Stimulated activated naive CD8-positive, alpha-beta T cell treated with anti-CD3 and anti-CD28 coated beads, Interleukin-15, Interleukin-2, amounts not matched to agents 100 ng/mL and 50 ng/mL, for 24 hours (primary cell): ENCODE measurements around the gene ASTN2.

ENCODE experiments used
- H3K27ac Mint-ChIP-seq: one replicate; pipeline ENCODE4 v1.8.0; 2021; ENCODE audit warnings: mild to moderate bottlenecking, mixed read lengths
- H3K27me3 Mint-ChIP-seq: one replicate; pipeline ENCODE4 v1.8.0; 2021; ENCODE audit warnings: mixed read lengths
- H3K36me3 Mint-ChIP-seq: one replicate; pipeline ENCODE4 v1.8.0; 2021; ENCODE audit warnings: low read depth, mixed read lengths
- H3K4me1 Mint-ChIP-seq: one replicate; pipeline ENCODE4 v1.8.0; 2021; ENCODE audit warnings: low read depth, mixed read lengths
- H3K4me3 Mint-ChIP-seq: one replicate; pipeline ENCODE4 v1.8.0; 2021; ENCODE audit warnings: mild to moderate bottlenecking, mixed read lengths
- H3K9me3 Mint-ChIP-seq: one replicate; pipeline ENCODE4 v1.8.0; 2021; ENCODE audit warnings: mixed read lengths

Gene ASTN2

GRCh38 chr9:117405950-117406705 lies 8.7 kb downstream of the ASTN2 start:
- peaks cover 14% of the 10 kb centered on the region for H3K27me3 Mint-ChIP-seq
- no peak overlapping the region for H3K27ac Mint-ChIP-seq
- H3K36me3 Mint-ChIP-seq: no peaks in the 10 kb centered on the region
- H3K4me3 Mint-ChIP-seq: no peak overlapping the region
- no peaks in the 10 kb centered on the region for H3K4me1 Mint-ChIP-seq
- H3K9me3 Mint-ChIP-seq: peaks cover 4% of the 10 kb centered on the region

- peaks cover 7% of the 10 kb centered on the region for H3K27me3 Mint-ChIP-seq
- no peaks in the 10 kb centered on the region for H3K9me3 Mint-ChIP-seq
Observed at GRCh38 chr9:117403848-117404247, 11.0 kb downstream of the ASTN2 start.

GRCh38 chr9:117403403-117403811 lies 11.4 kb downstream of the ASTN2 start:
- H3K4me3 Mint-ChIP-seq: no peak overlapping the region
- no peak overlapping the region for H3K27ac Mint-ChIP-seq
- H3K27me3 Mint-ChIP-seq: peaks cover 7% of the 10 kb centered on the region
- no peaks in the 10 kb centered on the region for H3K36me3 Mint-ChIP-seq
- H3K9me3 Mint-ChIP-seq: no peaks in the 10 kb centered on the region
- H3K4me1 Mint-ChIP-seq: no peaks in the 10 kb centered on the region

More at GRCh38 chr9:117403848-117404247, 11.0 kb downstream of the ASTN2 start:
- H3K36me3 Mint-ChIP-seq: no peaks in the 10 kb centered on the region
- no peak overlapping the region for H3K4me3 Mint-ChIP-seq
- no peaks in the 10 kb centered on the region for H3K4me1 Mint-ChIP-seq
- H3K27ac Mint-ChIP-seq: no peak overlapping the region

- H3K9me3 Mint-ChIP-seq: peaks cover 4% of the 10 kb centered on the region
- H3K27ac Mint-ChIP-seq: no peak overlapping the region
- H3K4me3 Mint-ChIP-seq: no peak overlapping the region
- H3K27me3 Mint-ChIP-seq: peaks cover 3% of the 10 kb centered on the region
- H3K36me3 Mint-ChIP-seq: no peaks in the 10 kb centered on the region
- H3K4me1 Mint-ChIP-seq: no peaks in the 10 kb centered on the region
Observed at GRCh38 chr9:117400171-117400570, 14.7 kb downstream of the ASTN2 start.

- no peak overlapping the region for H3K27ac Mint-ChIP-seq
Observed at GRCh38 chr9:117395151-117395650, 19.7 kb downstream of the ASTN2 start.

GRCh38 chr9:117394655-117395054 lies 20.2 kb downstream of the ASTN2 start:
- no peak overlapping the region for H3K4me3 Mint-ChIP-seq
- H3K27ac Mint-ChIP-seq: no peak overlapping the region
- H3K36me3 Mint-ChIP-seq: no peaks in the 10 kb centered on the region
- H3K4me1 Mint-ChIP-seq: no peaks in the 10 kb centered on the region
- peaks cover 8% of the 10 kb centered on the region for H3K9me3 Mint-ChIP-seq
- H3K27me3 Mint-ChIP-seq: no peaks in the 10 kb centered on the region

More at GRCh38 chr9:117395151-117395650, 19.7 kb downstream of the ASTN2 start:
- H3K4me3 Mint-ChIP-seq: no peak overlapping the region
- peaks cover 8% of the 10 kb centered on the region for H3K9me3 Mint-ChIP-seq
- H3K27me3 Mint-ChIP-seq: peaks cover 2% of the 10 kb centered on the region
- no peaks in the 10 kb centered on the region for H3K4me1 Mint-ChIP-seq
- no peaks in the 10 kb centered on the region for H3K36me3 Mint-ChIP-seq

GRCh38 chr9:117392992-117393391 lies 21.9 kb downstream of the ASTN2 start:
- no peak overlapping the region for H3K4me3 Mint-ChIP-seq
- no peaks in the 10 kb centered on the region for H3K36me3 Mint-ChIP-seq
- no peaks in the 10 kb centered on the region for H3K4me1 Mint-ChIP-seq
- peaks cover 8% of the 10 kb centered on the region for H3K9me3 Mint-ChIP-seq
- H3K27me3 Mint-ChIP-seq: no peaks in the 10 kb centered on the region
- H3K27ac Mint-ChIP-seq: no peak overlapping the region

- H3K27me3 Mint-ChIP-seq: no peaks in the 10 kb centered on the region
- H3K27ac Mint-ChIP-seq: no peak overlapping the region
- H3K36me3 Mint-ChIP-seq: no peaks in the 10 kb centered on the region
- no peaks in the 10 kb centered on the region for H3K4me1 Mint-ChIP-seq
- H3K9me3 Mint-ChIP-seq: peaks cover 7% of the 10 kb centered on the region
- no peak overlapping the region for H3K4me3 Mint-ChIP-seq
Observed at GRCh38 chr9:117387422-117387821, 27.4 kb downstream of the ASTN2 start.

- Mint-ChIP-seq H3K9me3 (peaks cover 15% of the 10 kb centered on the region), H3K4me1 (no peaks in the 10 kb centered on the region), H3K4me3 (no peak overlapping the region), H3K27me3 (no peaks in the 10 kb centered on the region), H3K36me3 (no peaks in the 10 kb centered on the region), H3K27ac (no peak overlapping the region)
Observed at GRCh38 chr9:117379341-117379740, 35.5 kb downstream of the ASTN2 start.

GRCh38 chr9:117377046-117377445 lies 37.8 kb downstream of the ASTN2 start:
- Mint-ChIP-seq H3K9me3 (peaks cover 17% of the 10 kb centered on the region), H3K27me3 (no peaks in the 10 kb centered on the region), H3K36me3 (no peaks in the 10 kb centered on the region), H3K4me1 (no peaks in the 10 kb centered on the region), H3K4me3 (no peak overlapping the region), H3K27ac (no peak overlapping the region)

- H3K9me3 Mint-ChIP-seq: peaks cover 13% of the 10 kb centered on the region
- H3K27me3 Mint-ChIP-seq: no peaks in the 10 kb centered on the region
- H3K27ac Mint-ChIP-seq: no peak overlapping the region
- no peaks in the 10 kb centered on the region for H3K36me3 Mint-ChIP-seq
- H3K4me3 Mint-ChIP-seq: no peak overlapping the region
- H3K4me1 Mint-ChIP-seq: no peaks in the 10 kb centered on the region
Observed at GRCh38 chr9:117375956-117376355, 38.9 kb downstream of the ASTN2 start.

- Mint-ChIP-seq H3K4me3 (no peak overlapping the region), H3K4me1 (no peaks in the 10 kb centered on the region), H3K27ac (no peak overlapping the region), H3K27me3 (no peaks in the 10 kb centered on the region), H3K36me3 (no peaks in the 10 kb centered on the region), H3K9me3 (peaks cover 5% of the 10 kb centered on the region)
Observed at GRCh38 chr9:117374076-117374725, 40.7 kb downstream of the ASTN2 start.

GRCh38 chr9:117368684-117369230 lies 46.1 kb downstream of the ASTN2 start:
- Mint-ChIP-seq H3K4me3 (no peak overlapping the region), H3K27me3 (no peaks in the 10 kb centered on the region), H3K36me3 (no peaks in the 10 kb centered on the region), H3K4me1 (no peaks in the 10 kb centered on the region), H3K9me3 (peaks cover 13% of the 10 kb centered on the region), H3K27ac (no peak overlapping the region)

GRCh38 chr9:117365438-117365837 lies 49.4 kb downstream of the ASTN2 start:
- Mint-ChIP-seq H3K36me3 (no peaks in the 10 kb centered on the region), H3K27me3 (no peaks in the 10 kb centered on the region), H3K4me1 (no peaks in the 10 kb centered on the region), H3K9me3 (peaks cover 10% of the 10 kb centered on the region), H3K27ac (no peak overlapping the region), H3K4me3 (no peak overlapping the region)

GRCh38 chr9:117363006-117363405 lies 51.9 kb downstream of the ASTN2 start:
- Mint-ChIP-seq H3K27me3 (no peaks in the 10 kb centered on the region), H3K27ac (no peak overlapping the region), H3K36me3 (no peaks in the 10 kb centered on the region), H3K4me3 (no peak overlapping the region), H3K9me3 (peaks cover 10% of the 10 kb centered on the region), H3K4me1 (no peaks in the 10 kb centered on the region)
